Nucleus accumbens (tissue), 56 donors: ENCODE measurements around the gene ZBTB7B.
A peak's percentile ranks its signal among the peaks of the same experiment; 100 is the strongest.

Experiments
- DNase-seq, 56 donors: peaks; one replicate each; lab custom pipeline; 2025; lab: John Stamatoyannopoulos, UW

ZBTB7B gene

DNA sequence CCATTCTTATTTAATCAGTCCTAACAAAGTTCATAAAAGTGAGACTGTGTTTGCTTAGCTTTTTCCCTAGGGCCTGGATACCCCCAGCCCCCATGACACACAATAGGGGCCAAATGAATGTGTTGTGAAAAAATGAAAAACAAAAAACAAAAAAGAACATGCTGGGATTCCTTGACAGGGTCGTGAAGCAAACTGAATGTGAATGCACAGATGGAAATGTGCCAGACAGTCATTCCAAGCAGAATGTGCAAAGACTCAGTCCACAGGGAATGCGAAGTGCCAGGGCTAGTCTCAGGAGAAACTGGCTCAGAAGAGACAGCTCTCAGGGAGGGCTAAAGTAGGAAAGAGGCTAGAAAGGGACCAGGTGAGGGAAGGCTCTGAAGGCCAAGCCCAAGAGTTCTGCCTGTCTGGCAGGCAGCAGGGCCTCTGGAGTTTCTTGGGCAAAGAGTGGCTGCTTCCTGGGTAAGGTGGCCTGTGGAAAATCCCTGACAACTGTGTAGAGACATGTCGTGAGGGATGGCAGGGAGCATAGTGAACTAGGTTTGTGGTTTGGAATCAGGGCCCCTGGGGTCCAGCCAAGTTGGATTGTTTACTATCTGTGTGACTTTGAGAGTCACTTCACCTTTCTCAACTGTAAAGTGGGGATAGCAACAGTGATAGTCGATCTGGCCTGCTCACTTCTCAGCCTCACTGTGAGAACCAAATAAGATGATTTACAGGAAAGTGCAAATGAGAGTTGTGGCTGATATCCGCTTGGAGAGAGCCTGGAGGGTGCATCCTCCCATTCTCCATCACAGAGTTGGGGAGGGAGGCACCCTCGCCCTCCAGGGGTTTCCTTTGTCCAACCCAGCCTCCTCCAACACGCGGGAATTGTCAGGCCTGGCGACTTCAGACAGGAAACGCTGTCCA is 47.3 kb downstream of the ZBTB7B start:
- DNase-seq: no peak

DNA sequence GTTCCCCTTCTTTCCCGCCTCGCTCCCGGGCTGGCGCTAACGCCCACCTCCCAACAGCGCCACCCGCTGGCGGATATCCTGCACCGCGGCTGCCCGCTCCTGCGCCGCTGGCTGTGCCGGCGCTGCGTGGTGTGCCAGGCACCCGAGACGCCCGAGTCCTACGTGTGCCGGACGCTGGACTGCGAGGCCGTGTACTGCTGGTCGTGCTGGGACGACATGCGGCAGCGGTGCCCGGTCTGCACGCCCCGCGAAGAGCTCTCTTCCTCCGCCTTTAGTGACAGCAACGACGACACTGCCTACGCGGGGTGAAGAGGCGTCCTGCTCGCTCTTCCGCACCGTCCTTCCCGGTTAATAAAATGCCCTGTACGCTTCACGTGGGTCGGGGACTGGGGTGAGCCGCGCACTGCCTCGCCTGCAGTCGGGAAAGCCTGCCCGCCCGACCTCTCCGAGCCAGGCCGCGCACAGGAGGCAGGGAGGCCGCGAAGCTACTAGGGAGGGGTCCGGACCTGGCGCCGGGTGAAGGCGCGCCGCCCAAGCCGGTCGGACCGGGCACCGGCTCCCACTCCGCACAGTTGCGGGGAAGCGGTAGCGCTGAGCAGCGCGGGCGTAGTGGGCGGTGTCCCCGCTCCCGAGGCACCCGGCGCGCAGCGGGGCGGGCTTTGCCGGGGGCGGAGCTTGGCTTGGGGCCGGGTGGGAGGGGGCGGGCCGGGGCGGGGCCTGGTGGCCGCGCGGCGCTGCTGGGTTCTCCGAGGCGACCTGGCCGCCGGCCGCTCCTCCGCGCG is 48.1 kb downstream of the ZBTB7B start, which contains the start of gene ADAM15:
Gene ADAM15, plus strand, starts transcription at position 757 of the 782 bp plus-strand sequence. CDS start 71 bp downstream, outside the sequence.
- peak in 54 of 56 donors; percentile 21 to 87 (median 71) for DNase-seq

DNA sequence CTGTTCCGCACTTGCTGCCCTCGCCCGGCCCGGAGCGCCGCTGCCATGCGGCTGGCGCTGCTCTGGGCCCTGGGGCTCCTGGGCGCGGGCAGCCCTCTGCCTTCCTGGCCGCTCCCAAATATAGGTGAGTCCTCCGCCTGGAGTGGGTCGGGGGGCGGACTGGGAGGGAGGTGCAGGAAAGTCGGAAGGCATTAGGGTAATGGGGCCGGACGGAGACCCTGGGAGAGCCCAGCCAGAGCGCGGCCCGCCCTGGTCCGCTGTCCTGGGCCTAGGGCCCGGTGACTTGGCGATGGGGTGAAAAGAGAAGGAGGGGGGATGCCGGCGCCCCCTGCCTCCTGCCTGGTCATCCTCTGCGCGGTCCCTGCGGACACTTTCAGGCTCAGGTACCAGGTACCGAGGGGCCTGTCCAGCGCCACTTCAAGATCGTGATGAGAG is 48.8 kb downstream of the ZBTB7B start:
- DNase-seq: peak in 7 of 56 donors; percentile 27 to 61 (median 53)

DNA sequence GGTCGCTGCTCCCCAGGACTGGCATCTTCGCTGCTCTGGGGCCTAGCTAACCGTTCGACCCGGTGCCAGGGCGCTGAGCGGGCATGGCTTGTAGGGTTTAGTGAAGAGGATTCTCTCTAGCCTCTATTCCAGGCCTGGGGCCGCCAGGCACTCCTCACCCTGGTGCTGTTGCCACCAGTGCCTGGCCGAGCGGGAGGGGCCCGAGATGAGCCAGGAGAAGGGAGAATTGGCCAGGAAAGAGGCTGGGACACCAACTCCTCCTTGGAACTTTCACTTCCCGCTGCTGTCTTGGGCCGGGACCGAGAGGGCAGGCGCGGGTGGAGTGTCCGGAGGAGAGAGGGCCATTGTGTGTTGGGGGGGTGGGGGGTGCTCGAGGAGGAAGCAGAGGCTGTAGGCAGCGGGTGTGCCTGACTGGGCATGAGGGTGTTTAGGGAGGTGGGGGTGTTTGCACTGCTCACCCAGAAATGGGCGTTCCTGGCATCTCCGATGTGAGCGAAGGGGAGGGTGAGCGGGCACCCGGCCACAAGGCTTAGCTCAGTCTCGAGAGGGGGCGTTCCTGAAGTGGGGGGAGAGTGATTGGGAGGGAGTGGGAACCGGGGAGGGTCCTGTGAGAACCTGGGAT is 49.3 kb downstream of the ZBTB7B start:
- peak in 39 of 56 donors; percentile 14 to 68 (median 43) for DNase-seq

DNA sequence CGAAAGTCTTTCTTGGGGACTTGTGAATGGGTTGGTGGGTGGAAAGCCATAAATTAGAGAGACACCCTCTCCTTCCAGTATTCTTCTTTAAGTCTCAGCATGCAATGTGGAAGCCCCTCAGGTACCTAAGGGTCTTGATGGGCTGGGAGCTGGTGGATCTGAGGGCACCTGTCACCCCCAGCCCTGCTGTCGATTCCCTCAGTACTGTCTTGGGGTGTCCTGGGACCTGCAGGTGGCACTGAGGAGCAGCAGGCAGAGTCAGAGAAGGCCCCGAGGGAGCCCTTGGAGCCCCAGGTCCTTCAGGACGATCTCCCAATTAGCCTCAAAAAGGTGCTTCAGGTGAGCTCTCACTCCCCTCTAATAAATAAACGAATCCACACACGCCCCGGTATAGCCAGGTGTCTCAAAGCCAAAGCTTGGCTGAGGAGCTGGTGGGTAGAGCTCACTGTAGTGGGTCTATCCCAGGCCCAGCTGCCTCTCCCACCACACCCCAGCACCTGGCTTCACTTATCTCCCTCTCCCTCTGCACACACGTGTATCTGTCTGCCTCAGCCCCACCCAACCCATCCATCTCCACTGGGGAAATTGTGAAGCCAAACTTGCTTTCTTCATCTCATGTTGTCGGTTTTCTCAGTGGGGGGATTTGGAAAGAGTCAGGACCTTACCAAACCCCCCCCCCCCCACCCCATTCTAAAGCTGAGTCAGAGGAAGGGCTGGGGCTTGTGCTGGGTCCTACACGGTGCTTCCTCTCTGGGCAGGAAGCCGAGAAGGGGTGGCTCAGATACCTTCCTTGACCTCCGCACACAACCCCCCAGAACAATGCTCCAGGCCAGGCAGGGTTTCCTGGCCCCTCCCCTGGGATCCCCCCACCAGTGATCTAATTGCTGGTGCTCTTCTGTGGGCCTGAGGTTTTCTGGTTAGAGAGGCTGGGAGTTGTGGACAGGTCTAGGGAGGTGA is 50.1 kb downstream of the ZBTB7B start:
- DNase-seq: peak in 3 of 56 donors; percentile 9 to 14 (median 13)

DNA sequence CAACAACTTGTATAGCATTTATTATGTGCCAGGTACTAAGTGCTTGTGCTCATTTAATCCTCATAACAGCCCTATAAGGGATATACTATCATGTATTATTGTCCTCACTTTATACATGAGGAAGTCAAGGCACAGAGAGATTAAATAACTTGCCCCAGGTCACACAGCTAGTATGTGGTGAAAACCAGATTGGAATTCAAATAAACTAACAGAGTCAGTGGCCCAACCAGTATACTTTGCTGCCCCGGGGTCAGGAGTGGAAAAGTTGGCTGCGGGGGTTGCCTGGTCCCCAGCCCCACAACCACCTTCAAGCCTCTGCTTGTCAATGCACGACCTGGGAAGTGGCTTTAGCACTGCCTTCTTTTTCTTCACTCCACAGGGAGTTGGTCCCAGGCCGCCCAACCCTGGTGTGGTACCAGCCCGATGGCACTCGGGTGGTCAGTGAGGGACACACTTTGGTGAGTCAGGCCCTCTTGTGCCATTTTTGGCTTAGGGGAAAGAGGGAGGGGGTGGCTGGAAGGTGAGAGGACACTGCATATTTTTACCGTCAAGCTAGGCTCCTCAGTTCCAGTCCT is 51.0 kb downstream of the ZBTB7B start:
- DNase-seq: no peak

DNA sequence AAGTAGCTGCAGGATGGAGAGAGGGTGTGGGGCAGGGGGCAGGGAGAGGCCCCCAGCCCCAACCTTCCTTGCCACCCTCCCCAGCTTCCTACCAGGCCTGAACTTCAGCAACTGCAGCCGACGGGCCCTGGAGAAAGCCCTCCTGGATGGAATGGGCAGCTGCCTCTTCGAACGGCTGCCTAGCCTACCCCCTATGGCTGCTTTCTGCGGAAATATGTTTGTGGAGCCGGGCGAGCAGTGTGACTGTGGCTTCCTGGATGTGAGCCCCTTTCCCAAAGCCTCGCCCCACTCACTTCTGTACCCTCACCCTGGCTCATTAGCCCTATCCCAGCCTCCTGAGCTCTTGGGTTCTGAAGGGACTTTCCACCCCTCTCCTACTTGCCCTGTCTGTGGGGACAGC is 54.5 kb downstream of the ZBTB7B start:
- DNase-seq: no peak

DNA sequence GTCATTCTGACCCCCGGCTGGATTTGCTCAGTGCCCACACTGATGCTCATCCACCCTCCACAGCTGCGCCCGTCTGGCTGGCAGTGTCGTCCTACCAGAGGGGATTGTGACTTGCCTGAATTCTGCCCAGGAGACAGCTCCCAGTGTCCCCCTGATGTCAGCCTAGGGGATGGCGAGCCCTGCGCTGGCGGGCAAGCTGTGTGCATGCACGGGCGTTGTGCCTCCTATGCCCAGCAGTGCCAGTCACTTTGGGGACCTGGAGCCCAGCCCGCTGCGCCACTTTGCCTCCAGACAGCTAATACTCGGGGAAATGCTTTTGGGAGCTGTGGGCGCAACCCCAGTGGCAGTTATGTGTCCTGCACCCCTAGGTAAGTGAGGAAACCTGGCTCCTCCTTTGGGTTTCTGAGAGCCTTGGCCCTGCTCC is 55.2 kb downstream of the ZBTB7B start:
- DNase-seq: no peak

DNA sequence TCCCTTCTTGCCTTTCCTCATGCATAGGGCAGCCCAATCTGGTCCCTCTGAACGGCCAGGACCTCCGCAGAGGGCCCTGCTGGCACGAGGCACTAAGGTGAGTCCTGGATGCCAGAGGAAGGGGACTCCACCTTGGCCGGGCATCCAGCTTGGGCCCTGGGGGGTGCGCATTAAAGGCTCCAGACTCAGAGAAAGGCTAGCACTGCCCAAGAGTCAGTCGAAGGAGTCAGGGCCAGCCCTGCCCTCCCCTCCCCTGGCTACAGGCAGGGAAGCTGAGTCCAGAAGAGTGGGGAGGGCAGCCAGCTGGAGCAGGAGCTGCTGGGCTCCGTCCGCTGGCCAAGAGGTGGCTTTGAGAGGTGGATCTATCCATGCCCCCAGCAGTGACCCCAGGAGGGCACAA is 58.1 kb downstream of the ZBTB7B start:
- DNase-seq: no peak

DNA sequence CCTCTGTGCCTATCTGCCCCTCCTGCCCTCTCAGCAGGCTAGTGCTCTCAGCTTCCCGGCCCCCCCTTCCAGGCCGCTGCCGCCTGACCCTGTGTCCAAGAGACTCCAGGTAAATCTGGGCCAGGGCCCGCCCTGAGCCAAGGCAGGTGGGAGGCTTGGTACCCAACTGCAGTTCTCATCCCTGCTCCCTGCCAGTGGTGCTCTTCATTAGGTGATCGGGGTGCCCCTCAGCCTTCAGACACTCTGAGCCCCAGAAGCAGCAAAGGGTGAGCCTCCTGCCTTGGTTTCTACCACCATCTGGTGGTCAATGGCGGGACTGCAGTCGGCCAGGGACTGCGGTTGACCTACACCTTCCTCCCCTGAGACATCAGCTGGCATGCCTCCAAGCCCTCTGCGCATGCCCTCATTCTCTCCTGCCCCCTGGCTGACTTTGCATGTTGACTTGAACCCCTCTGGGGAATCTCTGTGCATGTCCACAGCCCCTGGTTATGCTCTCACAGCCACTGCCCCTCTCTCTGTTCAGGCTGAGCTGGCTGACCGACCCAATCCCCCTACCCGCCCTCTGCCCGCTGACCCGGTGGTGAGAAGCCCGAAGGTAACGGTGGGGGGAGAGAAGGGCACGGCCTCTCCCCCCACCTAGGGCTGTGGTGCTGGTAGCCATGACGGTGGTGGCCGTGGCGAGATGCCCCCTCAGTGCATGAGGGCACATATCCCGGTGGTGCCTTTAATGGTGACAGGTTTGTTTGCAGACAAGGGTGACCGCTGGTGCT is 59.0 kb downstream of the ZBTB7B start:
- DNase-seq: peak in 48 of 56 donors; percentile 25 to 86 (median 56)

DNA sequence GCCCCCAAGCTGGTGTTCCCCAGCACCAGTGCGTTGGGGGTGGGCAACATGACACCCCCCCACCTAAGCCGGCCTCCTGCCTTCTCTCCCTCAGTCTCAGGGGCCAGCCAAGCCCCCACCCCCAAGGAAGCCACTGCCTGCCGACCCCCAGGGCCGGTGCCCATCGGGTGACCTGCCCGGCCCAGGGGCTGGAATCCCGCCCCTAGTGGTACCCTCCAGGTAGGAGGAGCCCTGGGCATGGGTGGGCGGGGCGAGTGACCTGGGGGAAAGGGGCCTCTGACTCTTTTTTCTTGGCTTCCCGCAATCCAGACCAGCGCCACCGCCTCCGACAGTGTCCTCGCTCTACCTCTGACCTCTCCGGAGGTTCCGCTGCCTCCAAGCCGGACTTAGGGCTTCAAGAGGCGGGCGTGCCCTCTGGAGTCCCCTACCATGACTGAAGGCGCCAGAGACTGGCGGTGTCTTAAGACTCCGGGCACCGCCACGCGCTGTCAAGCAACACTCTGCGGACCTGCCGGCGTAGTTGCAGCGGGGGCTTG is 59.6 kb downstream of the ZBTB7B start:
- DNase-seq: no peak

DNA sequence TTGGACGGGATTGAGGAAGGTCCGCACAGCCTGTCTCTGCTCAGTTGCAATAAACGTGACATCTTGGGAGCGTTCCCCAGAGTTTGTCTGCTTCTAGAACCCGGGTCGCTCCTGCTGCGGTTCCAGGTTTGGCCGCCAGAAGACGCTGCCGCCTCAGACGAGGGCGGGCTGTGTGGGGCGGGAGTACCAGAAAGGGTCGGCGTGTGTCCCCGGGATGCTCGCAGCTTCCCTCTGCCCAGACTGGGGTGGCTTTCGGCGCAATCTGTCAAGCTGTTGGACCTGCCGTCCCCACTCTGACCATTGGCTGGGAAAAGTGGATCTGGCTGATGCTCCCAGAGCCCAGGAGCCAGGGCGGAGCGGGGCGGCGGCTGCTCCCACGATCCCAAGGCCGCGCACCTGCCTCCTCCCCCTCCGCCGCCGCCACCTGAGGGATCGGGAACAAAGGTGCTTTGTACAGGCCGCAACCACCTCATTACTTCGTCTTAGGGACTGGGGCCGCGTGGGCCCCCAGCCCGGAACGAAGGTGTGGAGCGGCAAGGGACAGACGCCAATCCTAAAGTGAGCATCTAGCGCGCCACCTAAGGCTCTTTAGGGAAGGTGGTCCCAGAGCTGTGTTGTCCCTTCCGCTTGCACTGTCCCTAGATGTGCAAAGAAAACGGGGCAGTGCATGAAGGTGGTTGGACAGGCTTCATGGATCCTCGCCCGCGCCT is 60.3 kb downstream of the ZBTB7B start:
- peak in 7 of 56 donors; percentile 7 to 37 (median 16) for DNase-seq

DNA sequence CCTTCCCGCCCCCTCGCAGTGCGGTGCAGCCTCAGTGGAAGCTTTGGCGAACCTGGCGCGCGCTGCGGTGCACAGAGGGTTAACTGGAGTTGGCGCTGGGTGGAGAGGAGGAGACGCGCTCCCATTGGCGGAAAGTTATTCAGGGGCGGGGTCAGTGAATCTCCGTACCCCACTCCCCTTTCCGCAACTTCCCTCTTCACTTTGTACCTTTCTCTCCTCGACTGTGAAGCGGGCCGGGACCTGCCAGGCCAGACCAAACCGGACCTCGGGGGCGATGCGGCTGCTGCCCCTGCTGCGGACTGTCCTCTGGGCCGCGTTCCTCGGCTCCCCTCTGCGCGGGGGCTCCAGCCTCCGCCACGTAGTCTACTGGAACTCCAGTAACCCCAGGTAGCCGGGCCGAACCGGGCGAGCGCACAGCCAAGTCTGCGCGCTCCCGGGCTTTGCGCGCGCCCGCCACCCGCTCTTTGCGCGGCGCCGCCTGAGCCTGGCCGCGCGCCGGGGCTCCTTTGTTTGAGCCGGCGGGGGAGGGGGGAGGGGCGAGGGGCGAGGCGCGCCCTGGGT is 61.0 kb downstream of the ZBTB7B start, which contains the start of gene EFNA4:
Gene EFNA4, plus strand, starts transcription at position 191 of the 561 bp plus-strand sequence. Its CDS starts 84 bp downstream, at position 275.
- DNase-seq: peak in 40 of 56 donors; percentile 13 to 80 (median 45)

DNA sequence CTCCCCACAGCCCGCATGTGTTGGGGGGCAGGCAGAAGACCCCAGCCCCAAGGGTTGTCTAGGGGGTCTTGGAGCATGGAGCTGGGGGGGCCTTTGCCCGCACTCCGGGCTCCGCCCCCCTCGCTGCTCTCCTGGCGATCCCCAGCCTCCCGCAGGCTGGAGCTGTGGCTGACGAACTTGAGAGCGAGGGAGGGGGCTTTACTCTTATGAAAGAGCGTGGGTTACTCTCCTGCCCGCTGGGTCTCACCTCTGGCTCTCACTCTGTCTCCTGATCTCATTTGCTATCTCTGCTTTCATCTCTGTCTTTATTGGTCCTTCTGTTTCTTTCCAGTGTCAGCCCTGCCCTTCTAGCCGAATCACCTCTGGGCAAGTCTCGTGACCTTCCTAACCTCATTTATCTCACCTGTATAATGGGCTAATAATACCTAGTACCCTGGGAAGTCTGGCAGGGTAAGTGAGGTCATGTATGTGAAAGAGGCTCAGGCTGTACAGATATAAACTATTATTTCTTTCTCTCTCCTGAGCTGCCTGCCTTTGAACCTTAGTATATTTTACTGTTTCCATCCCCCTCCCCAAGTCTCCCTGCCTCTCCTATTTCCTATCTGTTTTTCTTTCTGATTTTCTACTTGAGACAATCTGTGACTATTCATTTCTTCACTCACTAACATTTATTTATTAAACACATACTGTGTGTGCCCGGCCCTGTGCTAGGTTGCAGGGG is 61.7 kb downstream of the ZBTB7B start:
- DNase-seq: no peak

DNA sequence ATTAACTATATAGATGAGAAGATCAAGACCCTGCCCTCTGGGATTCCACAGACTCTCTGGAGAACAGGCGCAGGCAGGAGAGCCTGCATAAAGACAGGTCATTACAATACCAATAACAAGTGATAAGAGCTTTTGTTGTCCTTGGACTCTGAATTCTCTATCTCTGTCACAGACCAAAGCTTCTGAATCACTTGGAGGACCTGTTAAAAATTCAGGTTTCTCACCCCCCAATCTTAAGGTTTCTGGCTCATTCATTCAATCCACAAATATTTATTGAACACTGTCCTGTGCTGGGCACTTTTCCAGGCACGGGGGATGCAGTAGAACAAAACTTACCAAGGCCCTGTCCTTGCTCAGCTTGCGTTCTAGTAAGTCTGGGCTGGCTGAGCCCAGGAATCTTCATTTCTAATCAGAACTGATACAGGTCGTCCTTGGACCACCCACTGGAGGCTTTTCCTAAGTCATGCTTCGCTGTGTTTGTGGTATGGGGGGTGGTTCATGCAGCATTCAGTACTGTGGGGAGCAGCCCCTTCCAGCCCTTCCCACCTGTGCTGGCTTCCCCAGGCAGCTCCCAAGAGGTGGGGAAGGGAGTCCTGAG is 62.3 kb downstream of the ZBTB7B start:
- no peak for DNase-seq

DNA sequence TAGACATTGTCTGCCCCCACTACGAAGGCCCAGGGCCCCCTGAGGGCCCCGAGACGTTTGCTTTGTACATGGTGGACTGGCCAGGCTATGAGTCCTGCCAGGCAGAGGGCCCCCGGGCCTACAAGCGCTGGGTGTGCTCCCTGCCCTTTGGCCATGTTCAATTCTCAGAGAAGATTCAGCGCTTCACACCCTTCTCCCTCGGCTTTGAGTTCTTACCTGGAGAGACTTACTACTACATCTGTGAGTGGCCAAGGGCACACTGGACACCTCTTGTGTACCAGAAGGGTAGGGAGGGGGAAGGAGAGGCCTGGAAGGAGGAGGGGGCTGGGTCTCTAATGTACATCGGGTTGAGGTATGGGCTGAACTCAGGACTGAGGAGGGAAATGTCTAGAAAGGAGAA is 64.2 kb downstream of the ZBTB7B start:
- no peak for DNase-seq
